GM13976 (cell line): ENCODE measurements around the gene NDUFS5.

Experiments
- DNase-seq: peaks from one replicate; pipeline ENCODE4 v3.0.0; 2012; ENCODE audit warnings: low spot score
- in situ Hi-C: fragments of 300-500 bp; cut with MboI; formaldehyde crosslinking; loops from one replicate; pipeline ENCODE4 v1.12.0; 2022; ENCODE audit warnings: low sequenced_read_pairs, mixed read lengths, inconsistent platforms; ENCODE audit not compliant: unreplicated experiment
- TF ChIP-seq, protein P1 (sequence below): IDR thresholded peaks from 2 replicates; pipeline ENCODE4 v1.5.1; 2012; ENCODE audit warnings: borderline replicate concordance, mild to moderate bottlenecking; ENCODE audit not compliant: insufficient read depth; ENCODE audit errors: extremely low read depth, missing control alignments, control extremely low read depth

NDUFS5 gene

DNA sequence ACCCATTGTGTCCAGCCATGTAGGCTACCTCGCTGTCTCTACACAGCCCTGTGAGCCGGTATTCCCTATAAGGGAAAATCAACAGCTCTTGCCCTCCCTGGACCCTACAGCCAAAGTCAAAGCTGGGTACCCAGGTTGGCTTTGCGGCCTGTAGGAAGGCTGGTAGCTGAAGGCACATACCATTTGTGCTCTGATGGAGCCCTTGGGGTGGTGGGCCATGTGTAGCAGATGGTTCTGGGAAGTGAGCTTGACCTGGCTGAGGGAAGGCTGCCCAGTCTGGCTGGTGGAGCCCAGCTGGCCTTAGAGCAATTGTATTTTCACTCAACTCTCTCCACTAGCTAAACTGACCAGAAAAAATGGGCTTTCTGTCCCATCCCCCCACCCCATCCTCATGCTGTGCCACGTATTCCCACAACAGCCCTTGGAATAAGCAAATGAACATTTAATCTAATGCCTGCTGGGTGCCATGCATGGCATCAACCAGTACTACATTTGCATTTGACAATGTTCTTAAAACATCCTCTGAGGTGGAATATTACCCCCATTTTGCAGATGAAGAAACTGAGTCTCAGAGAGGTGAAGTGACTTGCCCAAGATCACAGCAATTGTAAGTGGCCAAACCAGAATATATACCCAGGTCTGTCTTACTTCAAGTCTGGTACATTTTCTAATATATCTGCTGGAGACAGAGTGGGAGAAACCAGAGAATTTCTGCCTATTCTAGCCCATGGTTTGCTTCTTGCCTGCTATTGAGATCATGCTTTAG, 56.8 kb downstream of the NDUFS5 start:
- in situ Hi-C loops, result no loop called here
- TF ChIP-seq, protein P1, sequence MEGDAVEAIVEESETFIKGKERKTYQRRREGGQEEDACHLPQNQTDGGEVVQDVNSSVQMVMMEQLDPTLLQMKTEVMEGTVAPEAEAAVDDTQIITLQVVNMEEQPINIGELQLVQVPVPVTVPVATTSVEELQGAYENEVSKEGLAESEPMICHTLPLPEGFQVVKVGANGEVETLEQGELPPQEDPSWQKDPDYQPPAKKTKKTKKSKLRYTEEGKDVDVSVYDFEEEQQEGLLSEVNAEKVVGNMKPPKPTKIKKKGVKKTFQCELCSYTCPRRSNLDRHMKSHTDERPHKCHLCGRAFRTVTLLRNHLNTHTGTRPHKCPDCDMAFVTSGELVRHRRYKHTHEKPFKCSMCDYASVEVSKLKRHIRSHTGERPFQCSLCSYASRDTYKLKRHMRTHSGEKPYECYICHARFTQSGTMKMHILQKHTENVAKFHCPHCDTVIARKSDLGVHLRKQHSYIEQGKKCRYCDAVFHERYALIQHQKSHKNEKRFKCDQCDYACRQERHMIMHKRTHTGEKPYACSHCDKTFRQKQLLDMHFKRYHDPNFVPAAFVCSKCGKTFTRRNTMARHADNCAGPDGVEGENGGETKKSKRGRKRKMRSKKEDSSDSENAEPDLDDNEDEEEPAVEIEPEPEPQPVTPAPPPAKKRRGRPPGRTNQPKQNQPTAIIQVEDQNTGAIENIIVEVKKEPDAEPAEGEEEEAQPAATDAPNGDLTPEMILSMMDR, result no peak
- DNase-seq, result peak; percentile 15

DNA sequence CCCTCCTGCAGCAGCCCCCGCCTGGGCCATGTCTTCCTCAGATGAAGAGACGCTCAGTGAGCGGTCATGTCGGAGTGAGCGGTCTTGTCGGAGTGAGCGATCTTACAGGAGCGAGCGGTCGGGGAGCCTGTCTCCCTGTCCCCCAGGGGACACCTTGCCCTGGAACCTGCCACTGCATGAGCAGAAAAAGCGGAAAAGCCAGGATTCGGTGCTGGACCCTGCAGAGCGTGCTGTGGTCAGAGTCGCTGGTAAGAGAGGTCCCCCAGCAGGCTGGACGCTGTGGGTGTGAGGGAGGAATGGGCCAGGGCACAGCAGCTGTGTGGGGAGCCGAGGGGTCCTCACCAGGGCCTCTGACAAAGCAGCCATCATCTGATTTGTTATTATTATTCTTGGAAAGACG, 58.0 kb downstream of the NDUFS5 start:
- in situ Hi-C loops, result no loop called here
- DNase-seq, result peak; percentile 3
- TF ChIP-seq, protein P1, result no peak
